ENCODE data around the gene RCAN2.

Gene RCAN2

GRCh38 chr6:46288835-46289234 lies 202.4 kb downstream of the RCAN2 start:
- DNase-seq = no peak

GRCh38 chr6:46287681-46288080 lies 203.6 kb downstream of the RCAN2 start:
- no peak for DNase-seq

GRCh38 chr6:46287043-46287442 lies 204.2 kb downstream of the RCAN2 start:
- no peak for DNase-seq

GRCh38 chr6:46284475-46284874 lies 206.8 kb downstream of the RCAN2 start:
- no peak for DNase-seq

- DNase-seq = no peak
These were observed 210.1 kb downstream of the RCAN2 start for GRCh38 chr6:46281110-46281509.

- no peak for DNase-seq
These were observed 211.4 kb downstream of the RCAN2 start for GRCh38 chr6:46279874-46280273.

- DNase-seq = no peak
These were observed 214.6 kb downstream of the RCAN2 start for GRCh38 chr6:46276576-46277142.

- DNase-seq = no peak
These were observed 216.7 kb downstream of the RCAN2 start for GRCh38 chr6:46274502-46274901.

- no peak for DNase-seq
These were observed 217.3 kb downstream of the RCAN2 start for GRCh38 chr6:46273911-46274310.

- no peak for DNase-seq
These were observed 219.5 kb downstream of the RCAN2 start for GRCh38 chr6:46271728-46272127.

GRCh38 chr6:46271107-46271506 lies 220.1 kb downstream of the RCAN2 start:
- no peak for DNase-seq

GRCh38 chr6:46270336-46270735 lies 220.9 kb downstream of the RCAN2 start:
- DNase-seq = no peak

GRCh38 chr6:46269447-46270229 lies 221.6 kb downstream of the RCAN2 start:
- no peak for DNase-seq

GRCh38 chr6:46267515-46267914 lies 223.7 kb downstream of the RCAN2 start:
- no peak for DNase-seq

- no peak for DNase-seq
These were observed 225.9 kb downstream of the RCAN2 start for GRCh38 chr6:46265373-46265772.

- no peak for DNase-seq
These were observed 227.6 kb downstream of the RCAN2 start for GRCh38 chr6:46263707-46264086.

GRCh38 chr6:46262928-46263706 lies 228.1 kb downstream of the RCAN2 start:
- no peak for DNase-seq

GRCh38 chr6:46258249-46258648 lies 233.0 kb downstream of the RCAN2 start:
- no peak for DNase-seq

GRCh38 chr6:46255528-46255927 lies 235.7 kb downstream of the RCAN2 start:
- DNase-seq = no peak

- no peak for DNase-seq
These were observed 236.3 kb downstream of the RCAN2 start for GRCh38 chr6:46254946-46255345.

GRCh38 chr6:46254331-46254730 lies 236.9 kb downstream of the RCAN2 start:
- DNase-seq = no peak

- no peak for DNase-seq
These were observed 239.5 kb downstream of the RCAN2 start for GRCh38 chr6:46251583-46252339.

- no peak for DNase-seq
These were observed 243.1 kb downstream of the RCAN2 start for GRCh38 chr6:46248143-46248542.

Data from right forelimb (tissue), 1 donor.